Gastroesophageal sphincter (tissue), 3 donors: ENCODE data around the gene ACP7.

Source experiments
- EP300 ChIP-seq: sonication (generic); formaldehyde crosslinking; IDR thresholded peaks from one replicate; pipeline ENCODE4 v1.6.1; 2017; ENCODE audit warnings: antibody characterized with exemption, mild to moderate bottlenecking
- POLR2A ChIP-seq, 2 donors: fragments of 450-650 bp; IDR thresholded peaks; one replicate each; pipeline ENCODE4 v1.6.1; 2017; ENCODE audit warnings: antibody characterized with exemption in 2 of 2, mild to moderate bottlenecking in 2 of 2, moderate library complexity in 1 of 2
- POLR2AphosphoS5 ChIP-seq: sonication (generic); formaldehyde crosslinking; IDR thresholded peaks from one replicate; pipeline ENCODE4 v1.6.1; 2017; ENCODE audit warnings: antibody characterized with exemption
- TF ChIP-seq, protein P1 (sequence below), 4 experiments: fragments of 200-600 bp in 2 of 4; fragments of 450-650 bp in 2 of 4; sonication (generic) in 1 of 4; IDR thresholded peaks; one replicate each; pipeline ENCODE4 v1.5.1; 2017 to 2019; ENCODE audit warnings: antibody characterized with exemption in 4 of 4, mild to moderate bottlenecking in 2 of 4, moderate library complexity in 2 of 4

DNA sequence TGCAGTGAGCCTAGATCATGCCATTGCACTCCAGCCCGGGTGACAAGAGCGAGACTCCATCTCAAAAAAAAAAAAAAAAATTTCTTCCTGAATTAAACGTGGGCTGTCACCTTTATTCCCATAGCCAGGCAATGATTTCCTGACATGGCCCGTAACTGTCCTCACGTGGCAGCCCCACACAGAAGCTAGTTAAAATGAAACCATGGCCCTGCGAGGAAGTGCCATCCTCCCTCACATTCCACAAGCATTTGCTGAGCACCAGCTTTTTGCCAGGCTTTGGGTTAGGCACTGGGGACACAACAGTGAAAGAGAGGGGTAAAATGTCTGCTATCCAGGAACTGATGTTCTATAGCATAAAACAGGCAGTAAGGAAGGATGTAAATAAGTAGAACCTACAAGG is 38.7 kb upstream of the ACP7 start:
- no peak for TF ChIP-seq POLR2AphosphoS5
- TF ChIP-seq, protein P1, sequence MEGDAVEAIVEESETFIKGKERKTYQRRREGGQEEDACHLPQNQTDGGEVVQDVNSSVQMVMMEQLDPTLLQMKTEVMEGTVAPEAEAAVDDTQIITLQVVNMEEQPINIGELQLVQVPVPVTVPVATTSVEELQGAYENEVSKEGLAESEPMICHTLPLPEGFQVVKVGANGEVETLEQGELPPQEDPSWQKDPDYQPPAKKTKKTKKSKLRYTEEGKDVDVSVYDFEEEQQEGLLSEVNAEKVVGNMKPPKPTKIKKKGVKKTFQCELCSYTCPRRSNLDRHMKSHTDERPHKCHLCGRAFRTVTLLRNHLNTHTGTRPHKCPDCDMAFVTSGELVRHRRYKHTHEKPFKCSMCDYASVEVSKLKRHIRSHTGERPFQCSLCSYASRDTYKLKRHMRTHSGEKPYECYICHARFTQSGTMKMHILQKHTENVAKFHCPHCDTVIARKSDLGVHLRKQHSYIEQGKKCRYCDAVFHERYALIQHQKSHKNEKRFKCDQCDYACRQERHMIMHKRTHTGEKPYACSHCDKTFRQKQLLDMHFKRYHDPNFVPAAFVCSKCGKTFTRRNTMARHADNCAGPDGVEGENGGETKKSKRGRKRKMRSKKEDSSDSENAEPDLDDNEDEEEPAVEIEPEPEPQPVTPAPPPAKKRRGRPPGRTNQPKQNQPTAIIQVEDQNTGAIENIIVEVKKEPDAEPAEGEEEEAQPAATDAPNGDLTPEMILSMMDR (IDR thresholded peaks at IDR 0.05), result no peak
- TF ChIP-seq POLR2A (IDR thresholded peaks at IDR 0.05), result no peak
- TF ChIP-seq EP300, result no peak
